Mesodermal cell (in vitro differentiated cells): ENCODE data around the gene ROM1.
"Not testable (repeated sequence)": the region's sequence is repeated elsewhere in the genome, so short reads cannot be mapped to it uniquely, and the experiment has no call there.

Source experiments
- H3K27ac ChIP-seq: 2 replicates; pipeline ENCODE4 v1.7.0; 2013; ENCODE audit warnings: mild to moderate bottlenecking, low read depth, low read length, moderate library complexity; ENCODE audit not compliant: severe bottlenecking
- H3K36me3 ChIP-seq: 2 replicates; pipeline ENCODE4 v1.7.1; 2013; ENCODE audit warnings: mild to moderate bottlenecking, low read length, moderate library complexity; ENCODE audit not compliant: control insufficient read depth, insufficient read depth
- H3K4me1 ChIP-seq: one replicate; pipeline ENCODE4 v1.7.1; 2013; ENCODE audit warnings: mild to moderate bottlenecking, low read length; ENCODE audit not compliant: insufficient read depth, control insufficient read depth, poor library complexity, severe bottlenecking
- H3K4me3 ChIP-seq: 2 replicates; pipeline ENCODE4 v1.7.0; 2013; ENCODE audit warnings: low read length, control low read depth, mild to moderate bottlenecking; ENCODE audit not compliant: insufficient read depth, poor library complexity, severe bottlenecking; ENCODE audit errors: extremely low read depth
- H3K9me3 ChIP-seq: 2 replicates; pipeline ENCODE4 v1.7.1; 2013; ENCODE audit warnings: mild to moderate bottlenecking, low read length, moderate library complexity; ENCODE audit not compliant: control insufficient read depth
- WGBS, 2 experiments: methylation state at CpG; one replicate each; pipeline ENCODE4 v1.1.5; 2013; ENCODE audit warnings: missing lambda C conversion rate in 2 of 2; ENCODE audit not compliant: insufficient coverage in 2 of 2; 5-methylcytosine and 5-hydroxymethylcytosine counted together

Gene ROM1

GRCh38 chr11:62610814-62611704 is 2.0 kb upstream of the ROM1 start:
- Histone ChIP-seq H3K4me1 (peaks cover 9% of the 10 kb centered on the region), H3K4me3 (peak overlapping the region; percentile 62), H3K27ac (no peak overlapping the region), H3K9me3 (no peaks in the 10 kb centered on the region), H3K36me3 (peaks cover 25% of the 10 kb centered on the region)
- 82 to 93% methylated on average over 12 to 17 of the region's 28 CpGs for WGBS, 2 experiments

- peaks cover 22% of the 10 kb centered on the region for H3K36me3 ChIP-seq
- H3K9me3 ChIP-seq, result no peaks in the 10 kb centered on the region
- 3 to 8% methylated on average over 26 to 32 of the region's 34 CpGs for WGBS, 2 experiments
- peak overlapping the region; percentile 59 for H3K27ac ChIP-seq
- H3K4me3 ChIP-seq, result peak overlapping the region; percentile 62
- H3K4me1 ChIP-seq, result peaks cover 9% of the 10 kb centered on the region
These were observed 1.2 kb upstream of the ROM1 start for GRCh38 chr11:62611705-62612365.

GRCh38 chr11:62613291-62613778 is 278 bp downstream of the ROM1 start:
- Histone ChIP-seq H3K4me3 (no peak overlapping the region), H3K27ac (peak overlapping the region; percentile 46), H3K4me1 (peaks cover 9% of the 10 kb centered on the region), H3K9me3 (no peaks in the 10 kb centered on the region), H3K36me3 (peaks cover 14% of the 10 kb centered on the region)
- 92 to 94% methylated on average over 8 to 15 of the region's 15 CpGs for whole genome bisulfite sequencing, 2 experiments

- Histone ChIP-seq H3K27ac (no peak overlapping the region), H3K4me1 (peaks cover 9% of the 10 kb centered on the region), H3K36me3 (peaks cover 14% of the 10 kb centered on the region), H3K4me3 (no peak overlapping the region), H3K9me3 (no peaks in the 10 kb centered on the region)
- 90 to 95% methylated on average over 5 of the region's 8 CpGs for WGBS, 2 experiments
These were observed 1.2 kb downstream of the ROM1 start for GRCh38 chr11:62614275-62614674.

- no peak overlapping the region for H3K27ac ChIP-seq
- H3K4me1 ChIP-seq, result peaks cover 9% of the 10 kb centered on the region
- peaks cover 5% of the 10 kb centered on the region for H3K36me3 ChIP-seq
- H3K9me3 ChIP-seq, result no peaks in the 10 kb centered on the region
- 89 to 93% methylated on average over 3 to 4 of the region's 7 CpGs for WGBS, 2 experiments
- no peak overlapping the region for H3K4me3 ChIP-seq
These were observed 2.5 kb downstream of the ROM1 start for GRCh38 chr11:62615521-62615920.

GRCh38 chr11:62616957-62617356 is 3.9 kb downstream of the ROM1 start:
- not testable (repeated sequence) for H3K27ac ChIP-seq, H3K4me1 ChIP-seq, H3K9me3 ChIP-seq, H3K4me3 ChIP-seq, H3K36me3 ChIP-seq
- 100% methylated on average over 2 to 6 of the region's 14 CpGs for WGBS, 2 experiments

GRCh38 chr11:62621027-62621566 is 8.0 kb downstream of the ROM1 start:
- 32% methylated on average over 6 of the region's 8 CpGs for WGBS, 2 experiments
- H3K4me3 ChIP-seq, result peak overlapping the region; percentile 74
- peak overlapping the region; percentile 93 for H3K27ac ChIP-seq
- peaks cover 22% of the 10 kb centered on the region for H3K36me3 ChIP-seq
- H3K4me1 ChIP-seq, result peaks cover 12% of the 10 kb centered on the region
- no peaks in the 10 kb centered on the region for H3K9me3 ChIP-seq

GRCh38 chr11:62621567-62622470 is 8.8 kb downstream of the ROM1 start, which contains the start of gene B3GAT3:
Gene B3GAT3, minus strand, starts transcription at chr11:62621986. Its CDS starts 39 bp downstream, at chr11:62621947.
- Histone ChIP-seq H3K4me3 (peak within 1 kb of the TSS; percentile 74), H3K4me1 (peaks cover 12% of the 10 kb centered on the region)

GRCh38 chr11:62622476-62623089 is 9.5 kb downstream of the ROM1 start:
- Histone ChIP-seq H3K4me1 (peaks cover 12% of the 10 kb centered on the region), H3K36me3 (peaks cover 37% of the 10 kb centered on the region), H3K9me3 (no peaks in the 10 kb centered on the region), H3K27ac (peak overlapping the region; percentile 93), H3K4me3 (peak overlapping the region; percentile 74)
- WGBS, 2 experiments, result 100% methylated on average over 1 of the region's 7 CpGs

More at GRCh38 chr11:62621567-62622470, 8.8 kb downstream of the ROM1 start, which contains the start of gene B3GAT3:
- no peaks in the 10 kb centered on the region for H3K9me3 ChIP-seq
- WGBS, 2 experiments, result 1 to 3% methylated on average over 64 to 66 of the region's 77 CpGs
- peak within 1 kb of the TSS; percentile 93 for H3K27ac ChIP-seq
- H3K36me3 ChIP-seq, result peaks cover 30% of the 10 kb centered on the region
